Suprapubic skin (tissue), 4 donors: ENCODE results near the gene MCEMP1. TPM values are rescaled to one million over a fixed set of nuclear protein-coding genes. Genes with fewer than 3 reads are reported as not detected.

ENCODE experiments used
- DNase-seq, 2 donors: peaks; one replicate each; pipeline ENCODE4 v3.0.0-alpha.2; 2019; ENCODE audit warnings: low spot score in 2 of 2
- H3K27ac ChIP-seq: fragments of 200-600 bp; sonication (generic); one replicate; pipeline ENCODE4 v1.5.1; 2019
- H3K27me3 ChIP-seq: fragments of 200-600 bp; sonication (generic); one replicate; pipeline ENCODE4 v1.5.1; 2019
- H3K36me3 ChIP-seq: fragments of 200-600 bp; sonication (generic); one replicate; pipeline ENCODE4 v1.5.1; 2019
- H3K4me1 ChIP-seq: fragments of 200-600 bp; sonication (generic); one replicate; pipeline ENCODE4 v1.5.1; 2019
- H3K4me3 ChIP-seq: fragments of 200-600 bp; sonication (generic); one replicate; pipeline ENCODE4 v1.5.1; 2019; ENCODE audit warnings: mild to moderate bottlenecking
- H3K9me3 ChIP-seq: fragments of 200-600 bp; sonication (generic); one replicate; pipeline ENCODE4 v1.5.1; 2019
- EP300 ChIP-seq: sonication (generic); formaldehyde crosslinking; IDR thresholded peaks from one replicate; pipeline ENCODE4 v1.6.1; 2017; ENCODE audit warnings: antibody characterized with exemption
- POLR2A ChIP-seq, 2 donors: fragments of 450-650 bp; IDR thresholded peaks; one replicate each; pipeline ENCODE4 v1.6.1; 2017; ENCODE audit warnings: antibody characterized with exemption in 2 of 2, mild to moderate bottlenecking in 2 of 2, moderate library complexity in 2 of 2
- POLR2AphosphoS5 ChIP-seq, 3 donors: sonication (generic); formaldehyde crosslinking; IDR thresholded peaks; one replicate each; pipeline ENCODE4 v1.6.1; 2017; ENCODE audit warnings: antibody characterized with exemption in 3 of 3
- WGBS: methylation state at CpG from one replicate; pipeline ENCODE4 v1.1.5; 2018; 5-methylcytosine and 5-hydroxymethylcytosine counted together
- total RNA-seq, 4 donors: library from RNA; depleted of rRNA; stranded (reverse); fragments of >200 nt; gene quantifications; one replicate each; pipeline ENCODE4 v1.1.0, GENCODE V29; 2016
- TF ChIP-seq, protein P1 (sequence below), 2 donors: fragments of 200-600 bp in 1 of 2; fragments of 450-650 bp in 1 of 2; sonication (generic) in 1 of 2; IDR thresholded peaks; one replicate each; pipeline ENCODE4 v1.5.1; 2016 to 2019; ENCODE audit warnings: antibody characterized with exemption in 2 of 2, mild to moderate bottlenecking in 1 of 2, moderate library complexity in 1 of 2

MCEMP1 gene
- total RNA-seq, 4 donors from 2014 or later, result 1.4 TPM; not detected in 3

DNA sequence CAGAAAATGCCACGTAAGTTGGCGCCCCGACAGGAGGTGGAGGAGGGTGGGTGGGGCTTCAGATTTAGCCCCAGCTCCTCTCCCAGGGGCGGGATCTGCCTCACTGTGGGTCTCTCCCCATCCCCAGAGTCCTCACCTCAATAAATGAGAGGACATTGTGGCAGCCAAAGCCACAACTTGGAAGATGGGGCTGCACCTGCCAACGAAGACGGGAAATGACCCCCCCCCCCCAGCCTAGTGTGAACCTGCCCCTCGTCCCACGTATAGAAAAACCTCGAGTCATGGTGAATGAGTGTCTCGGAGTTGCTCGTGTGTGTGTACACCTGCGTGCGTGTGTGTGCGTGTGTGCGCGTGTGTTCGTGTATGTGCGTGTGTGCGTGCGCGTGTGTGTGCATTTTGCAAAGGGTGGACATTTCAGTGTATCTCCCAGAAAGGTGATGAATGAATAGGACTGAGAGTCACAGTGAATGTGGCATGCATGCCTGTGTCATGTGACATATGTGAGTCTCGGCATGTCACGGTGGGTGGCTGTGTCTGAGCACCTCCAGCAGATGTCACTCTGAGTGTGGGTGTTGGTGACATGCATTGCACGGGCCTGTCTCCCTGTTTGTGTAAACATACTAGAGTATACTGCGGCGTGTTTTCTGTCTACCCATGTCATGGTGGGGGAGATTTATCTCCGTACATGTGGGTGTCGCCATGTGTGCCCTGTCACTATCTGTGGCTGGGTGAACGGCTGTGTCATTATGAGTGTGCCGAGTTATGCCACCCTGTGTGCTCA is 2.3 kb downstream of the MCEMP1 start:
- H3K9me3 ChIP-seq, result no peaks in the 10 kb centered on the region
- H3K27ac ChIP-seq, result no peak overlapping the region
- peaks cover 16% of the 10 kb centered on the region for H3K27me3 ChIP-seq
- H3K4me1 ChIP-seq, result peaks cover 35% of the 10 kb centered on the region
- no peak for DNase-seq
- 37% methylated on average over 19 of the region's 30 CpGs for WGBS
- H3K4me3 ChIP-seq, result no peak overlapping the region
- peaks cover 22% of the 10 kb centered on the region for H3K36me3 ChIP-seq
- TF ChIP-seq POLR2AphosphoS5 (IDR thresholded peaks at IDR 0.05) (no peak), POLR2A (IDR thresholded peaks at IDR 0.05) (no peak), EP300 (no peak)
- TF ChIP-seq, protein P1, sequence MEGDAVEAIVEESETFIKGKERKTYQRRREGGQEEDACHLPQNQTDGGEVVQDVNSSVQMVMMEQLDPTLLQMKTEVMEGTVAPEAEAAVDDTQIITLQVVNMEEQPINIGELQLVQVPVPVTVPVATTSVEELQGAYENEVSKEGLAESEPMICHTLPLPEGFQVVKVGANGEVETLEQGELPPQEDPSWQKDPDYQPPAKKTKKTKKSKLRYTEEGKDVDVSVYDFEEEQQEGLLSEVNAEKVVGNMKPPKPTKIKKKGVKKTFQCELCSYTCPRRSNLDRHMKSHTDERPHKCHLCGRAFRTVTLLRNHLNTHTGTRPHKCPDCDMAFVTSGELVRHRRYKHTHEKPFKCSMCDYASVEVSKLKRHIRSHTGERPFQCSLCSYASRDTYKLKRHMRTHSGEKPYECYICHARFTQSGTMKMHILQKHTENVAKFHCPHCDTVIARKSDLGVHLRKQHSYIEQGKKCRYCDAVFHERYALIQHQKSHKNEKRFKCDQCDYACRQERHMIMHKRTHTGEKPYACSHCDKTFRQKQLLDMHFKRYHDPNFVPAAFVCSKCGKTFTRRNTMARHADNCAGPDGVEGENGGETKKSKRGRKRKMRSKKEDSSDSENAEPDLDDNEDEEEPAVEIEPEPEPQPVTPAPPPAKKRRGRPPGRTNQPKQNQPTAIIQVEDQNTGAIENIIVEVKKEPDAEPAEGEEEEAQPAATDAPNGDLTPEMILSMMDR (IDR thresholded peaks at IDR 0.05), result no peak

DNA sequence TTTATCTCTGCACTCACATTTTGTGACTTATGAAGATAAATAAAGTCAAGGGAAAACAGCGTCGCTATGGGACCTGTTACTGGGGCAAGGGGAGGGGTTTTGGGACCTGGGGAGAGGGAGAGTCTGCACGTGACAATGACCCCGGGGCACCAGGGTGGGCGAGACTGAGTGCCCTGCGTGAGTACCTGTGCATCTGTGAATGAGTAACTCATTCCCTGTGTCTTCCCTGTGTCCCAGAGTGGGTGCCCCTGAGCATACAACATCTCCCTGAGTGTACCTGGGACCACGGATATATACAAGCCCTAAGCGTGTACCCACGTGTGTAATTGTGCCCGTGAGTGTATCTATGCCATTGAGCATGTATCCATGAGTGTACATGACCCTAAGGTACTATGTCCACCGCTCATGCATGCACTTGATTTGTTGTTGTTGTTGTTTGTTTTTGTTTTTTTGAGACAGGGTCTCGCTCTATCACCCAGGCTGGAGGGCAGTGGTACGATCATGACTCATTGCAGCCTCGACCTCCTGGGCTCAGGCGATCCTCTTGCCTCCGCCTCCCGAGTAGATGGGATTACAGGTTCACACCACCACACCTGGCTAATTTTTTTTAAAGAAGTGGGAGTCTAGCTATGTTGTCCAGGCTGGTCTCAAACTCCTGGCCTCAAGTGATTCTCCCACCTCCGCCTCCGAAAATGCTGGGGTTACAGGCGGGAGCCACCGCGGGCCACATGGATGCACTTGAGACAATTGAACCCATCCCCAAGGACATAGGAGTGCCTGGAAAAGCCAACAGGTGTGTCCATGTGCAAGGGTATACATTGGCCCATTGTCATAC is 3.1 kb downstream of the MCEMP1 start:
- Histone ChIP-seq H3K4me1 (peaks cover 31% of the 10 kb centered on the region), H3K4me3 (peak overlapping the region; percentile 95), H3K36me3 (peaks cover 27% of the 10 kb centered on the region), H3K27ac (no peak overlapping the region), H3K27me3 (peaks cover 16% of the 10 kb centered on the region), H3K9me3 (no peaks in the 10 kb centered on the region)
- TF ChIP-seq, protein P1 (IDR thresholded peaks at IDR 0.05), result no peak
- no peak for TF ChIP-seq EP300
- no peak for TF ChIP-seq POLR2A (IDR thresholded peaks at IDR 0.05)
- no peak for TF ChIP-seq POLR2AphosphoS5 (IDR thresholded peaks at IDR 0.05)
- 63% methylated on average over 18 of the region's 22 CpGs for WGBS
- no peak for DNase-seq

DNA sequence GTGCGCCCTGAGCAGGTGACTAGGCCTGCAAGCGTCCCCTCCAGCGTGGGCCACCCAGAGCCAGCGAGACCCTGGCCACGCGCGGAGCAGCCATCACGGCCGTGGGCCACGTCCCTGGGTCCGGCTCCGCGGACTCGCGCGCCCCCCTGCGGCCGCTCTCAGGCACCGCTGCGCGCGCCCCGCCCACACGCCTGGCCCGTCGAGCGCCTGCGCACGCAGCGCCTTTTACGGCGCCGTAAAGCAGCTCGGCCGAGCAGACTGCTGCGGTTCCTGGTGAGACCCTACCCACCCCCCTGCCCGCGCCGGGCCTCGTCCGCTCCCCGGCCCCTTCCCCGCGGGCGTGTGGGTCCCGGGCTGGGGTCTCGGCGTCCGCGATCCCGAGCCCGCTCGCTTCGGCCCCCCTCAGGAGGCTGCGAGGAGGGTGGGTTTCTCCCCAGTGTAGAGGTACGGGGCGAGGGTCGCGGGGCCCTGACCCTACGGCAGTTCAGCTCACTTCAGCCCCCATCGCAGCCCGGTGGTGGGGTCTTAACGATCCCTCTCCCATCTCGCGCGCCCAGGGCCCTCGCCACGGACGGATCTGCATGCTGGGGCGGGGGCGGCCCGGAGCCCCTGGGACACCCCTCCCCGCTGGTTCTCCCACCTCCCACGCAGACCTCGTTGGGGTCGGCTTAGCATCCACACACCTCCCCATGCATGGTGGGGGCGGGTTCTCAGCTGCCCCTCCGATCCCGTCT is 3.9 kb downstream of the MCEMP1 start, which contains the start of gene TRAPPC5:
Gene TRAPPC5 (plus strand): TSS at position 228 of the 734 bp plus-strand sequence. CDS start 1,421 bp downstream, outside the sequence.
- Histone ChIP-seq H3K27ac (peak within 1 kb of the TSS; percentile 89), H3K27me3 (peaks cover 16% of the 10 kb centered on the region), H3K36me3 (peaks cover 27% of the 10 kb centered on the region), H3K4me3 (peak within 1 kb of the TSS; percentile 95), H3K4me1 (peaks cover 35% of the 10 kb centered on the region), H3K9me3 (no peaks in the 10 kb centered on the region)
- WGBS, result 4% methylated on average over 22 of the region's 79 CpGs
- DNase-seq, result peak; percentile 81 to 87
- no peak for TF ChIP-seq POLR2AphosphoS5 (IDR thresholded peaks at IDR 0.05)
- TF ChIP-seq EP300, result no peak
- no peak for TF ChIP-seq POLR2A (IDR thresholded peaks at IDR 0.05)
- TF ChIP-seq, protein P1 (IDR thresholded peaks at IDR 0.05), result peak; percentile 91 to 100

DNA sequence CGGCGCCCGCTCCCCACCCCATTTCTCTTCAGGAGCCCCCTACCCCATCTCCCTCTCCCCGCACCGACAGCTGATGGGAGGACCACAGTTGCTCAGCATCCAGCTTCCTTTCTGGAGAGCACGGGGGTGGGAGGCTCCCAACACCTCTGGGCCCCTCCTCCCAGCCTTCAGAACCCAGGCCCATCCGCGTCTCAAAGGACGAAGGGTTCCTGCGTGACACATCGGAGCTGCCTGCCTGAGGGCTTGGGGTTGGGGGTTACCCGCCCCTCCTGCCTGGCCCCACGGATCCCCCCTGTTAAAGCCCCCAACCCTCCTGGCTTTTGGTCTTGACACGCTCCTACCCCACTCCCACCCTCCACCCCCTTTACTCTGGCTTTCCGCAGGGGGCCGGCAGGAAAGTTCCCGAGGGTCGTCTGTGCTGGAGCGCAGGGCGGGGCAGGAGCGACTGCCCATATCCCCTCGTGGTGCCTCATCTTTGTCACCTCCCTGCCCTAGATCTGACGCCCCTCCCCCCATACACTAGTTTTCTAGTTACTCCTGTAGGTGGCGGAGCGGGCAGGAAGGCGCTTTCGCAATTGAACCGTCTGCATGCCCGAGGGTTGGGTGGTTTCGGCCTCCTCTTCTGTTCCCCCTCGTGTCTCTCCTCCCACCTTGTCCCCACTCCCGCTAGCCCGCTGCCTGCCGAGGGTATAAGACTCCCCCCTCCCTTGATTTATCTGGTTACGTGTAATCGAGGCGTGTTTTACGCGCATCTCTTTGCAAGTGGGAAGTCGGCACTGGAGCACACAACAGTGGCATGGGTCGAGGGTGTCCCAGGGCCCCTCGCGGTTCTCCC is 4.7 kb downstream of the MCEMP1 start:
- Histone ChIP-seq H3K27ac (peak overlapping the region; percentile 89), H3K4me1 (peaks cover 36% of the 10 kb centered on the region), H3K9me3 (no peaks in the 10 kb centered on the region), H3K36me3 (peaks cover 27% of the 10 kb centered on the region), H3K27me3 (peaks cover 16% of the 10 kb centered on the region), H3K4me3 (peak overlapping the region; percentile 95)
- 6% methylated on average over 39 of the region's 43 CpGs for WGBS
- TF ChIP-seq POLR2A (IDR thresholded peaks at IDR 0.05) (no peak), POLR2AphosphoS5 (IDR thresholded peaks at IDR 0.05) (peak in 1 of 3 donors; percentile 47), EP300 (no peak)
- TF ChIP-seq, protein P1 (IDR thresholded peaks at IDR 0.05), result peak; percentile 30 to 55
- peak; percentile 90 to 92 for DNase-seq
